HG02943 (cell line): ENCODE results near the gene TCEAL3.
A peak's percentile ranks its signal among the peaks of the same experiment; 100 is the strongest.
"Not testable (repeated sequence)": the region's sequence is repeated elsewhere in the genome, so short reads cannot be mapped to it uniquely, and the experiment has no call there.

ENCODE experiments used
- ATAC-seq: cut with Tn5 transposase; IDR thresholded peaks from one replicate; pipeline ENCODE4 v1.9.1; 2021; ENCODE audit warnings: mild to moderate bottlenecking, low read depth, moderate library complexity; ENCODE audit not compliant: unreplicated experiment

The TCEAL3 gene

GRCh38 chrX:103624111-103624510 is 16.3 kb downstream of the TCEAL3 start:
- no peak for ATAC-seq

GRCh38 chrX:103626855-103627254 is 19.1 kb downstream of the TCEAL3 start:
- no peak for ATAC-seq

- ATAC-seq: peak; percentile 50
Observed at GRCh38 chrX:103628386-103629317, 20.9 kb downstream of the TCEAL3 start, which contains the start of gene TCEAL1. Gene TCEAL1 (plus strand): TSS chrX:103628975. CDS start chrX:103629917, 942 bp downstream.

GRCh38 chrX:103629318-103630170 is 21.8 kb downstream of the TCEAL3 start:
- no peak for ATAC-seq

GRCh38 chrX:103630171-103630511 is 22.4 kb downstream of the TCEAL3 start:
- no peak for ATAC-seq

- ATAC-seq: no peak
Observed at GRCh38 chrX:103631145-103631544, 23.4 kb downstream of the TCEAL3 start.

- ATAC-seq: no peak
Observed at GRCh38 chrX:103635436-103635835, 27.7 kb downstream of the TCEAL3 start.

GRCh38 chrX:103637604-103638338 is 30.0 kb downstream of the TCEAL3 start:
- ATAC-seq: no peak

- not testable (repeated sequence) for ATAC-seq
Observed at GRCh38 chrX:103638479-103639346, 30.9 kb downstream of the TCEAL3 start.

GRCh38 chrX:103640401-103641155 is 32.8 kb downstream of the TCEAL3 start:
- ATAC-seq: no peak

GRCh38 chrX:103644125-103644524 is 36.4 kb downstream of the TCEAL3 start:
- ATAC-seq: no peak

- no peak for ATAC-seq
Observed at GRCh38 chrX:103647630-103648029, 39.9 kb downstream of the TCEAL3 start.

GRCh38 chrX:103651151-103651773 is 43.5 kb downstream of the TCEAL3 start:
- ATAC-seq: no peak

GRCh38 chrX:103655230-103656000 is 47.7 kb downstream of the TCEAL3 start:
- ATAC-seq: not testable (repeated sequence)

- no peak for ATAC-seq
Observed at GRCh38 chrX:103656617-103657016, 48.9 kb downstream of the TCEAL3 start.

- not testable (repeated sequence) for ATAC-seq
Observed at GRCh38 chrX:103657066-103657465, 49.3 kb downstream of the TCEAL3 start.

GRCh38 chrX:103658681-103659433 is 51.1 kb downstream of the TCEAL3 start:
- no peak for ATAC-seq
